Mammary epithelial cell (primary cell): ENCODE results near the gene TBC1D16.

Experiments used
- EZH2 ChIP-seq: IDR thresholded peaks from 2 replicates; pipeline ENCODE4 v1.6.1; 2012; ENCODE audit warnings: low read length, inconsistent platforms, borderline replicate concordance
- TF ChIP-seq, protein P1 (sequence below), 2 donors: IDR thresholded peaks in 1 of 2; conservative IDR thresholded peaks in 1 of 2; 2 replicates each; pipeline ENCODE4 v1.5.1; 2011 to 2012; ENCODE audit warnings: inconsistent platforms in 2 of 2, low read length in 2 of 2, mild to moderate bottlenecking in 2 of 2, control low read depth in 1 of 2, low read depth in 1 of 2; ENCODE audit not compliant: insufficient read depth in 1 of 2; ENCODE audit errors: extremely low read depth in 1 of 2

DNA sequence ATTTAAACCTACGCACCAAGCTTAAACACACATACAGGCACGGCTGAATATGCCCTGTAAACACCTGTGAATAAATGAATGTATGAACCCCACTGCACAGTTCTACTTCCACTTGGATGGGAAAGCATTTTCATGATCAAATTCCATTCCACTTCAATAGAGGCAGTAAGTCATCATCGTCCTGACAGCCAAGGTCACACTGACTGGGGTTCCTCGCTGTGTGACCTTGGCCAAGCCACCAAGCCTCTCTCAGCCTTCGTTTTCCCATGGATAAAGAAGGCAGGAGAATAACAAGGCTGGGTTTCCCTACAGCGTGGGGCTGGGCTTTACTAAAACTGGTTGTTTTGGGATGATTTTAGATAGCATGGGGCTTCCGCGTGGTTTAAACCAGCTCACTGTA, 82.8 kb downstream of the TBC1D16 start:
- no peak for TF ChIP-seq EZH2
- TF ChIP-seq, protein P1, sequence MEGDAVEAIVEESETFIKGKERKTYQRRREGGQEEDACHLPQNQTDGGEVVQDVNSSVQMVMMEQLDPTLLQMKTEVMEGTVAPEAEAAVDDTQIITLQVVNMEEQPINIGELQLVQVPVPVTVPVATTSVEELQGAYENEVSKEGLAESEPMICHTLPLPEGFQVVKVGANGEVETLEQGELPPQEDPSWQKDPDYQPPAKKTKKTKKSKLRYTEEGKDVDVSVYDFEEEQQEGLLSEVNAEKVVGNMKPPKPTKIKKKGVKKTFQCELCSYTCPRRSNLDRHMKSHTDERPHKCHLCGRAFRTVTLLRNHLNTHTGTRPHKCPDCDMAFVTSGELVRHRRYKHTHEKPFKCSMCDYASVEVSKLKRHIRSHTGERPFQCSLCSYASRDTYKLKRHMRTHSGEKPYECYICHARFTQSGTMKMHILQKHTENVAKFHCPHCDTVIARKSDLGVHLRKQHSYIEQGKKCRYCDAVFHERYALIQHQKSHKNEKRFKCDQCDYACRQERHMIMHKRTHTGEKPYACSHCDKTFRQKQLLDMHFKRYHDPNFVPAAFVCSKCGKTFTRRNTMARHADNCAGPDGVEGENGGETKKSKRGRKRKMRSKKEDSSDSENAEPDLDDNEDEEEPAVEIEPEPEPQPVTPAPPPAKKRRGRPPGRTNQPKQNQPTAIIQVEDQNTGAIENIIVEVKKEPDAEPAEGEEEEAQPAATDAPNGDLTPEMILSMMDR (conservative IDR thresholded peaks at IDR 0.05 in 1 of 2, IDR thresholded peaks at IDR 0.05 in 1 of 2; ENCODE audit: extremely low read depth in 1 of 2, insufficient read depth in 1 of 2, low read depth in 1 of 2, low read length in 2 of 2) = no peak
